ENCODE results near the gene SLC2A14.
"Not testable (repeated sequence)": the region's sequence is repeated elsewhere in the genome, so short reads cannot be mapped to it uniquely, and the experiment has no call there.

GRCh38 chr12:7843583-7843982, 29.1 kb downstream of the SLC2A14 start:
- TF ChIP-seq CTCF (optimal IDR thresholded peaks at IDR 0.05 in 1 of 3, IDR thresholded peaks at IDR 0.05 in 1 of 3, conservative IDR thresholded peaks at IDR 0.05 in 1 of 3; ENCODE audit: extremely low read depth in 1 of 3, insufficient read depth in 2 of 3, low read length in 3 of 3); EZH2 (IDR thresholded peaks at IDR 0.05; ENCODE audit: low read length): not testable (repeated sequence)
